B cell (primary cell): ENCODE results near the gene DPYD. TPM values are rescaled to one million over a fixed set of nuclear protein-coding genes. Genes with fewer than 3 reads are reported as not detected.

ENCODE experiments used
- ATAC-seq: fragments of 200-7000 bp; cut with Tn5 transposase; one replicate; pipeline ENCODE4 v1.10.0; 2021; ENCODE audit warnings: low read depth, mild to moderate bottlenecking, moderate number of reproducible peaks, moderate library complexity
- CTCF ChIA-PET: fragments of 350-600 bp; sonication (Branson Sonifier 250); formaldehyde crosslinking; loops from one replicate; lab custom pipeline; 2021; ENCODE audit warnings: antibody characterized with exemption, inconsistent platforms; lab: Charles Lee
- POLR2A ChIA-PET: fragments of 350-600 bp; sonication (Branson Sonifier 250); formaldehyde crosslinking; loops from one replicate; lab custom pipeline; 2021; ENCODE audit warnings: antibody characterized with exemption; lab: Charles Lee
- DNase-seq: peaks from one replicate; pipeline ENCODE4 v3.0.0; 2013
- H2AFZ ChIP-seq: 2 replicates; pipeline ENCODE4 v1.6.1; 2012; ENCODE audit warnings: mild to moderate bottlenecking, low read depth, low read length; ENCODE audit not compliant: insufficient read depth, poor library complexity, severe bottlenecking
- H3K27ac ChIP-seq, 2 donors: 1 replicate in 1 of 2; 2 replicates in 1 of 2; pipeline ENCODE4 v1.5.1; 2012 to 2013; ENCODE audit warnings: low read length in 2 of 2, mild to moderate bottlenecking in 2 of 2, moderate library complexity in 1 of 2
- H3K27me3 ChIP-seq, 4 experiments: fragments of 200-600 bp in 1 of 4; sonication (generic) in 1 of 4; replicated peaks in 1 of 4; 1 replicate in 2 of 4; 2 replicates in 2 of 4; pipeline versions ENCODE4 v1.6.1 to v1.7.0; 2013 to 2016; ENCODE audit warnings: low read length in 3 of 4, mild to moderate bottlenecking in 2 of 4, mixed read lengths in 1 of 4, moderate library complexity in 1 of 4; ENCODE audit not compliant: insufficient read depth in 4 of 4, control insufficient read depth in 3 of 4; ENCODE audit errors: control extremely low read depth in 1 of 4
- H3K36me3 ChIP-seq, 2 experiments: replicated peaks in 1 of 2; 1 replicate in 1 of 2; 2 replicates in 1 of 2; pipeline versions ENCODE4 v1.6.1 to v1.7.1; 2013; ENCODE audit warnings: low read length in 1 of 2; ENCODE audit not compliant: insufficient read depth in 2 of 2, control insufficient read depth in 1 of 2; ENCODE audit errors: control extremely low read depth in 1 of 2, extremely low read depth in 1 of 2
- H3K4me1 ChIP-seq, 2 donors: fragments of 200-600 bp in 1 of 2; sonication (generic) in 1 of 2; 1 replicate in 1 of 2; 2 replicates in 1 of 2; pipeline versions ENCODE4 v1.5.1 to v1.6.1; 2013 to 2017; ENCODE audit warnings: low read length in 2 of 2; ENCODE audit not compliant: control insufficient read depth in 2 of 2, insufficient read depth in 2 of 2
- H3K4me2 ChIP-seq: replicated peaks from 2 replicates; pipeline ENCODE3; 2012; ENCODE audit warnings: mild to moderate bottlenecking, low read depth, low read length; ENCODE audit not compliant: poor library complexity, severe bottlenecking
- H3K4me3 ChIP-seq, 5 experiments: fragments of 200-600 bp in 1 of 5; sonication (generic) in 1 of 5; 1 replicate in 3 of 5; 2 replicates in 2 of 5; pipeline versions ENCODE4 v1.5.1 to v1.7.0; 2011 to 2016; ENCODE audit warnings: low read length in 4 of 5, mild to moderate bottlenecking in 4 of 5, low read depth in 2 of 5, control low read depth in 1 of 5, moderate library complexity in 1 of 5; ENCODE audit not compliant: insufficient read depth in 1 of 5; ENCODE audit errors: control extremely low read depth in 1 of 5, extremely low read depth in 1 of 5
- H3K79me2 ChIP-seq: fragments of 200-600 bp; sonication (generic); one replicate; pipeline ENCODE4 v1.6.0; 2016; ENCODE audit warnings: low read length; ENCODE audit not compliant: control insufficient read depth, insufficient read depth
- H3K9ac ChIP-seq: fragments of 200-600 bp; sonication (generic); 2 replicates; pipeline ENCODE4 v1.6.1; 2017; ENCODE audit warnings: mild to moderate bottlenecking, low read length, moderate library complexity
- H3K9me3 ChIP-seq, 3 donors: one replicate each; pipeline versions ENCODE4 v1.6.1 to v1.7.1; 2013; ENCODE audit warnings: low read length in 2 of 3; ENCODE audit not compliant: control insufficient read depth in 2 of 3, insufficient read depth in 1 of 3; ENCODE audit errors: control extremely low read depth in 1 of 3
- H4K20me1 ChIP-seq: 2 replicates; pipeline ENCODE4 v1.6.0; 2012; ENCODE audit warnings: mild to moderate bottlenecking, low read length; ENCODE audit not compliant: insufficient read depth, control insufficient read depth, poor library complexity, severe bottlenecking
- H3K27ac Mint-ChIP-seq: one replicate; pipeline ENCODE4 v1.8.0; 2021; ENCODE audit warnings: mixed read lengths
- H3K27me3 Mint-ChIP-seq: one replicate; pipeline ENCODE4 v1.8.0; 2021; ENCODE audit warnings: mixed read lengths
- H3K4me1 Mint-ChIP-seq: one replicate; pipeline ENCODE4 v1.8.0; 2021; ENCODE audit warnings: mixed read lengths
- H3K4me3 Mint-ChIP-seq: one replicate; pipeline ENCODE4 v1.8.0; 2021; ENCODE audit warnings: mixed read lengths
- H3K9me3 Mint-ChIP-seq: one replicate; pipeline ENCODE4 v1.8.0; 2022; ENCODE audit warnings: mixed read lengths; ENCODE audit not compliant: insufficient read depth
- EZH2 ChIP-seq: IDR thresholded peaks from 2 replicates; pipeline ENCODE4 v1.6.1; 2012; ENCODE audit warnings: borderline replicate concordance, low read depth, mild to moderate bottlenecking, moderate library complexity, low read length; ENCODE audit not compliant: insufficient read depth, poor library complexity, severe bottlenecking
- WGBS: methylation state at CpG from one replicate; pipeline ENCODE4 v1.1.5; 2013; ENCODE audit warnings: missing lambda C conversion rate; ENCODE audit not compliant: insufficient coverage; 5-methylcytosine and 5-hydroxymethylcytosine counted together
- intact Hi-C: fragments of 100-400 bp; cut with micrococcal nuclease; formaldehyde crosslinking; loops from one replicate; pipeline ENCODE4 v1.10.0; 2022
- polyA plus RNA-seq: library from polyadenylated mRNA; depleted of rRNA; stranded (reverse); fragments of >200 nt; gene quantifications from 2 replicates; pipeline ENCODE4 v1.2.3, GENCODE V29; 2012
- total RNA-seq, 2 donors: library from RNA; stranded (reverse); fragments of 120-200 nt in 1 of 2; gene quantifications; 1 replicate in 1 of 2; 2 replicates in 1 of 2; pipeline versions ENCODE4 v1.2.3 to v1.2.4, GENCODE V29; 2013 to 2022
- TF ChIP-seq, protein P1 (sequence below): fragments of 200-600 bp; IDR thresholded peaks from one replicate; pipeline ENCODE4 v1.8.0; 2022; ENCODE audit warnings: antibody characterized with exemption, mild to moderate bottlenecking

Gene DPYD
- total and polyA plus RNA-seq, 2 donors (not counting 1 experiment from before 2014, with no cell fraction given): 4.2 to 19.0 TPM

DNA sequence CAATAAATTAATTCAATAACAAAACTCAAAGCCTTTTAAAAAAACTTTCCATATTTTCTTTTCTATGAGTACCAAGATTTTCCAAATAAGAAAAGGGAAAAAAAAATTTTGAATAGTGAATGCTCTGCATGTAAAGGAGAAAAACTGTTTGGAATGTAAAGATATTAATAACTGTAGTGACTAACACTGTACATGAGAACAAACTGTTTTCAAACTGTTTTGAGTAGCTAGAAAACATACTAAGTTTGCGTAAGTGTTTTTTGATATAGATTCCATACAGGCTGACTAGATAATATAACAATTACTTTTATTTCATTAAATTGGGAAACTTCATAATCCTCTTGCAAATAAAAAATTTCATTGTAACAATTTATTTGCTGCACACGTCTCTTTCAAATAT lies 150.5 kb downstream of the DPYD start:
- Mint-ChIP-seq H3K27ac (no peak overlapping the region), H3K4me1 (peaks cover 4% of the 10 kb centered on the region), H3K27me3 (no peaks in the 10 kb centered on the region), H3K4me3 (no peak overlapping the region), H3K9me3 (no peaks in the 10 kb centered on the region)
- POLR2A ChIA-PET: no interaction called here
- CTCF ChIA-PET: no interaction called here
- Histone ChIP-seq H3K79me2 (no peaks in the 10 kb centered on the region), H3K9ac (no peak overlapping the region), H3K27ac (no peak overlapping the region), H2AFZ (no peak overlapping the region), H3K36me3 (peaks cover 0 to 1% of the 10 kb centered on the region in 2 experiments), H3K9me3 (peaks cover 0 to 8% (median 0%) of the 10 kb centered on the region in 3 donors), H3K27me3 (no peaks in the 10 kb centered on the region), H4K20me1 (no peaks in the 10 kb centered on the region), H3K4me2 (no peak overlapping the region), H3K4me3 (no peak overlapping the region), H3K4me1 (peaks cover 0 to 1% of the 10 kb centered on the region in 2 donors)
- TF ChIP-seq EZH2: no peak
- TF ChIP-seq, protein P1, sequence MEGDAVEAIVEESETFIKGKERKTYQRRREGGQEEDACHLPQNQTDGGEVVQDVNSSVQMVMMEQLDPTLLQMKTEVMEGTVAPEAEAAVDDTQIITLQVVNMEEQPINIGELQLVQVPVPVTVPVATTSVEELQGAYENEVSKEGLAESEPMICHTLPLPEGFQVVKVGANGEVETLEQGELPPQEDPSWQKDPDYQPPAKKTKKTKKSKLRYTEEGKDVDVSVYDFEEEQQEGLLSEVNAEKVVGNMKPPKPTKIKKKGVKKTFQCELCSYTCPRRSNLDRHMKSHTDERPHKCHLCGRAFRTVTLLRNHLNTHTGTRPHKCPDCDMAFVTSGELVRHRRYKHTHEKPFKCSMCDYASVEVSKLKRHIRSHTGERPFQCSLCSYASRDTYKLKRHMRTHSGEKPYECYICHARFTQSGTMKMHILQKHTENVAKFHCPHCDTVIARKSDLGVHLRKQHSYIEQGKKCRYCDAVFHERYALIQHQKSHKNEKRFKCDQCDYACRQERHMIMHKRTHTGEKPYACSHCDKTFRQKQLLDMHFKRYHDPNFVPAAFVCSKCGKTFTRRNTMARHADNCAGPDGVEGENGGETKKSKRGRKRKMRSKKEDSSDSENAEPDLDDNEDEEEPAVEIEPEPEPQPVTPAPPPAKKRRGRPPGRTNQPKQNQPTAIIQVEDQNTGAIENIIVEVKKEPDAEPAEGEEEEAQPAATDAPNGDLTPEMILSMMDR: no peak
- intact Hi-C loops: no loop called here
- WGBS: no CpG with 5 or more reads among the region's 2 CpGs
- ATAC-seq (no peak), DNase-seq (no peak)

DNA sequence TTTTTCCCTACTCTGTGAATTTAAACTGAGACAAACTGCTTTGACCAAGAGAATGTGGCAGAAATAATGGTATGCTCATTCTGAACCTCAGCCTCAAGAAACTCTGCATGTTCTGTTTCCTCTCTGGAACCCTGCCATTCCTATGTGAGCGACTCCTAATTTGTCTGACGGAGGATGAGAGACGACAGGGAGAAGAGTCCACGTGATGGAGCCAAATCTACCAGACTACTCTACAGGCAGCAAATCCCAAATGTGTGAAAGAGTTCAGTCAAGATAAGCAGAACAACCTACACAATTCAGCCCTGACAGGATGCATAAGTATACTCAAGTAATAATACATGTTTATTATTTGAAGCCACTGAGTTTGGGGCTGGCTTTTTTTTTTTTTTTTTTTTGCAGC lies 153.5 kb downstream of the DPYD start:
- no peak for ATAC-seq
- Histone ChIP-seq H3K4me1 (peaks cover 0 to 5% of the 10 kb centered on the region in 2 donors), H3K9ac (no peak overlapping the region), H3K9me3 (no peaks in the 10 kb centered on the region), H3K27ac (no peak overlapping the region), H4K20me1 (no peaks in the 10 kb centered on the region), H2AFZ (no peak overlapping the region), H3K4me3 (no peak overlapping the region), H3K36me3 (no peaks in the 10 kb centered on the region), H3K79me2 (no peaks in the 10 kb centered on the region), H3K27me3 (no peaks in the 10 kb centered on the region), H3K4me2 (no peak overlapping the region)
- CTCF ChIA-PET: no interaction called here
- WGBS: no CpG with 5 or more reads among the region's 4 CpGs
- Mint-ChIP-seq H3K27ac (no peak overlapping the region), H3K4me1 (peaks cover 12% of the 10 kb centered on the region), H3K9me3 (no peaks in the 10 kb centered on the region), H3K4me3 (no peak overlapping the region), H3K27me3 (no peaks in the 10 kb centered on the region)
- POLR2A ChIA-PET: no interaction called here
- no peak for DNase-seq
- intact Hi-C loops: no loop called here
- TF ChIP-seq, protein P1: no peak
- no peak for TF ChIP-seq EZH2
